ENCODE data around the gene LGALS9B.
"Not testable (repeated sequence)": the region's sequence is repeated elsewhere in the genome, so short reads cannot be mapped to it uniquely, and the experiment has no call there.

Gene LGALS9B

GRCh38 chr17:20467447-20467846 is at the start of gene LGALS9B:
Gene LGALS9B, minus strand, starts transcription at chr17:20467539. Its CDS starts 69 bp downstream, at chr17:20467470.
- not testable (repeated sequence) for FAIRE-seq; DNase-seq (ENCODE audit: insufficient read length, low spot score)

- DNase-seq (ENCODE audit: insufficient read length, low spot score); FAIRE-seq: not testable (repeated sequence)
Measured at GRCh38 chr17:20516986-20517385, 49.6 kb upstream of the LGALS9B start.

- not testable (repeated sequence) for FAIRE-seq; DNase-seq (ENCODE audit: insufficient read length, low spot score)
Measured at GRCh38 chr17:20515099-20515498, 47.8 kb upstream of the LGALS9B start.

GRCh38 chr17:20513539-20513938 is 46.2 kb upstream of the LGALS9B start:
- DNase-seq (ENCODE audit: insufficient read length, low spot score); FAIRE-seq: not testable (repeated sequence)

GRCh38 chr17:20512378-20512777 is 45.0 kb upstream of the LGALS9B start:
- not testable (repeated sequence) for FAIRE-seq; DNase-seq (ENCODE audit: insufficient read length, low spot score)

- not testable (repeated sequence) for DNase-seq (ENCODE audit: insufficient read length, low spot score); FAIRE-seq
Measured at GRCh38 chr17:20511778-20512177, 44.4 kb upstream of the LGALS9B start.

GRCh38 chr17:20505333-20505732 is 38.0 kb upstream of the LGALS9B start:
- not testable (repeated sequence) for FAIRE-seq; DNase-seq (ENCODE audit: insufficient read length, low spot score)

- FAIRE-seq; DNase-seq (ENCODE audit: insufficient read length, low spot score): not testable (repeated sequence)
Measured at GRCh38 chr17:20504388-20505066, 37.2 kb upstream of the LGALS9B start.

GRCh38 chr17:20501896-20502295 is 34.6 kb upstream of the LGALS9B start:
- not testable (repeated sequence) for DNase-seq (ENCODE audit: insufficient read length, low spot score); FAIRE-seq

GRCh38 chr17:20500346-20500745 is 33.0 kb upstream of the LGALS9B start:
- not testable (repeated sequence) for FAIRE-seq; DNase-seq (ENCODE audit: insufficient read length, low spot score)

GRCh38 chr17:20495420-20495819 is 28.1 kb upstream of the LGALS9B start:
- not testable (repeated sequence) for DNase-seq (ENCODE audit: insufficient read length, low spot score); FAIRE-seq

- not testable (repeated sequence) for DNase-seq (ENCODE audit: insufficient read length, low spot score)
Measured at GRCh38 chr17:20494735-20495134, 27.4 kb upstream of the LGALS9B start.

GRCh38 chr17:20494147-20494546 is 26.8 kb upstream of the LGALS9B start:
- not testable (repeated sequence) for FAIRE-seq; DNase-seq (ENCODE audit: insufficient read length, low spot score)

More at GRCh38 chr17:20494735-20495134, 27.4 kb upstream of the LGALS9B start:
- FAIRE-seq, result not testable (repeated sequence)

GRCh38 chr17:20492971-20493370 is 25.6 kb upstream of the LGALS9B start:
- not testable (repeated sequence) for FAIRE-seq; DNase-seq (ENCODE audit: insufficient read length, low spot score)

- not testable (repeated sequence) for FAIRE-seq; DNase-seq (ENCODE audit: insufficient read length, low spot score)
Measured at GRCh38 chr17:20492099-20492498, 24.8 kb upstream of the LGALS9B start.

- DNase-seq (ENCODE audit: insufficient read length, low spot score), result not testable (repeated sequence)
- peak; percentile 95 for FAIRE-seq
Measured at GRCh38 chr17:20484930-20485329, 17.6 kb upstream of the LGALS9B start.

- not testable (repeated sequence) for DNase-seq (ENCODE audit: insufficient read length, low spot score)
- FAIRE-seq, result peak; percentile 68
Measured at GRCh38 chr17:20479889-20480591, 12.7 kb upstream of the LGALS9B start.

GRCh38 chr17:20477398-20478071 is 10.2 kb upstream of the LGALS9B start:
- not testable (repeated sequence) for DNase-seq (ENCODE audit: insufficient read length, low spot score)
- peak; percentile 59 for FAIRE-seq

- not testable (repeated sequence) for DNase-seq (ENCODE audit: insufficient read length, low spot score); FAIRE-seq
Measured at GRCh38 chr17:20475137-20475831, 7.9 kb upstream of the LGALS9B start.

- DNase-seq (ENCODE audit: insufficient read length, low spot score); FAIRE-seq: not testable (repeated sequence)
Measured at GRCh38 chr17:20474081-20474480, 6.7 kb upstream of the LGALS9B start.
